GM12873 (cell line): ENCODE measurements around the gene PARP2.

Source experiments
- CTCF ChIP-seq: IDR thresholded peaks from 2 replicates; pipeline ENCODE4 v1.5.1; 2012; ENCODE audit warnings: low read depth, mild to moderate bottlenecking, moderate library complexity, low read length, control low read depth; ENCODE audit not compliant: insufficient read depth; ENCODE audit errors: missing control alignments

Gene PARP2

DNA sequence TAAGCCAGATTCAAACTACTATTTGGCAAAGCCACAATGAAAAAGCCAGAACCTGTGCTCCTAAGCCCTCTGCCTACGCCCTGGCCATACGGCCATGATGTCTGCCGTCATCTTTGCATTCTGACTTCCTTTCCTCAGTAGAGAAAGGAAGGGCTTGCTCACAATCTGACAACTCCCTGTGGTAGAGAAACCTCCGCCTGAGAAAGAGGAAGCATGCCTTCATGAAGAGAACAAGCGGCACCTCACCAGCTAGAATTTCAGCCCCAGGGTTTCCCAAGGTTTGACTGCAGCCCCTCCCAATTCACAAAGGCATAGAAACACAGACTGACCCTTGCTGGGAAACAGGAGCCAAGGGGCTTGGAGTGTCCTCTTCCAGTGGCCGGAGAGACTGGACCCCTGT is 44.1 kb downstream of the PARP2 start:
- TF ChIP-seq CTCF: no peak

DNA sequence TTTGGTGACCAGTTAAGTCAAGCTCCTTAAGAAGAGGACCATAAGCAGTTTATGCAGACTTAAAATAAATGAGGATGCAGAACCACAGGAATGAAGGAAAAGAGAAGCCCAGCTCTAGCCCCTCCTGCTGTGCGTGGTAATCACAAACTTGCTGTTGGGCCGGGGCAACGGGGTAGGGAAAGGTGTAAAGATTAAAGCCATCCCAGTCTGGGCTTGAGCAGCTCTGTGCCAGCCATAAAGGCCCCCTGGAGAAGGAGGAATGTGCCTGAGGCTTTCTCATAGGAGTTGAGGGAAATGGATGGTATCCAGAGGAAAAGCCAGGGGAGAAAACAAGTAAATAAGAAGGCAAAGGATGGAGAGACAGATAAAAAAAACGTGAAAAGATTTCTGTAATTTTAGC is 44.7 kb downstream of the PARP2 start:
- no peak for TF ChIP-seq CTCF

DNA sequence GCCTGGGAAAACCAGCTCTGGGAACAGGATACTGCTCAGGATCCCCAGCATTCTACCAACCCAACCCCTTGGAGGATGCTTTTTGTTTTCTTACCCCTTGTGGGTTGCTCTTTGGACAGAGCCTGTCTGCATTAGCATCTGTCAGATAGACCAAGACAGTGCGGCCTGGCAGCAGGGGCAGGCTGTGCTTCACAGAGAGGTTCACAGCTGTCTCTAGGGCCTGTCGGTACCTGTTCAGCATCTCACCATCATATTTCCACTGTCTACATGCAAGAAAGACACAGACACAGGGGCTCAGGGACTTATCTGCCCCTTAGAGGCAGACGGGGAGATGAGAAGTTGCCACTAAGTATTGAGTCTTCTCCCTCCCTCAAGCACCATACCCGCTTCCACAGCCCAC is 48.1 kb downstream of the PARP2 start:
- TF ChIP-seq CTCF: no peak

DNA sequence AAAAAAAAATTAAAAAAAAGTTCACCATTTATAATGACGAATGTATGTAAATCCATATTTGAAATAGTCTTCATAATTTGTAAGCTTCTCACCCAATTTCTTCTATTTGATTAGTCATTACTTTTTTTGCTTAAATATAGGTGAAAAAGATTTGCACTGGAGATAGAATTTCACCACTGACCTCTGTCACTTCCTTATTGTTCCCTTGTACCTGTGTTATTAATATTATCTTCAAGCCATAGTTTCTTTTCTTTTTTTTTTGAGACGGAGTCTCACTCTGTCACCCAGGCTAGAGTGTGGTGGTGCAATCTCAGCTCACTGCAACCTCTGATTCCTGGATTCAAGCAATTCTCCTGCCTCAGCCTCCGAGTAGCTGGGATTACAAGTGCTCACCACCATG is 54.1 kb downstream of the PARP2 start:
- TF ChIP-seq CTCF: no peak

GRCh38 chr14:20400589-20400964 is 57.1 kb downstream of the PARP2 start:
- no peak for TF ChIP-seq CTCF

DNA sequence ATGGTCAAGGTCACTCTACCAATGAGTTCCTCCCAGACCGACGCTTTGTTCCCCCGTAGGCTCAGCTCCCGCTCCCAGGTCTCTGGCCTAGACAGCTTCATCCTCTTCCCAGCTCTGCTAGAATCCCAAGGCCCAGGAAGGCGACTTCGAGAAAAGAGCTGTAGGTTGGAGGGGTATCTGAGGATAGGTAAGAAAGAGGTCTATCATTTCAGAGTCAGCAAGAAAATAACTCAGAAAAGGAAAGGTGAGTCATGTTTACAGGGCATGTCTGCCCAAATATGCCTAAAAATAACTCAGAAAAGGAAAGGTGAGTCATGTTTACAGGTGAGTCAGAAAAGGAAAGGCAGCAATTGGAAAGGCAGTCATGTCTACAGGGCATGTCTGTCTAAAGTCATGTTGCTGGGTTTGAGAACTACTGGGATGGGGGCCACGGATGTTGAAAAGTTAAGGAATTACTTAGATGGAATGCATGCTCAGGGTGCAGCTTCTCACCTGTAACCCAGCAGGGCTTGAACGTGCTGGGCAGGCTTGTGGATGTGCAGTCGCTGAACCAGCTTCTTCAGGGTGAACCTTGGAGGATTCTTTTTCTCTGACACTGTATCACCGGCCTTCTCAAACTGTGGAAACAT is 57.6 kb downstream of the PARP2 start:
- no peak for TF ChIP-seq CTCF

DNA sequence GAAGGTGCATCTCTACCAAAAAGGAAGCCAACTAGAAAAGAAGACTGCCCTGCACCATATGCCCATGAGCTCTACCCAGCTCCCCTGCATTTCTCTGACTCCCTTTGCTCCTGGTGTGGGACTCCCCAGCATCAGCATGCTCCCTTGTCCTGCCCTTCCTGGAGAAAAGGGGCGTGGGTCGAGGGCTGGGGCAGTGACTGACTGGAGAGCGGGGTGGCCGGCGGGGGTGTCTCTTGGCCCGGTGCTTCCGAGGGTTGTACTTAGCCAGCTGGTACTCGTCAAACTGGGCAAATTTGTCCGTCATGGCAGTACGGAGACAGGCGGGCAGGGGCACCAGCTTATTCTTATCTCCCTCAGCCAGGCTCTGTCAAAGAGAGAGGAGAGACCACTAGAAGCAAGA is 60.1 kb downstream of the PARP2 start:
- no peak for TF ChIP-seq CTCF
